Adrenal gland (tissue), 5 donors: Measurements from ENCODE around the gene PPP1R1C.

Experiments
- CTCF ChIP-seq, 6 experiments: fragments of 450-650 bp in 4 of 6; fragments of 200-600 bp in 2 of 6; sonication (generic) in 1 of 6; IDR thresholded peaks; 1 replicate in 5 of 6; 2 replicates in 1 of 6; pipeline versions ENCODE4 v1.5.1 to v1.8.0; 2016 to 2021; ENCODE audit warnings: antibody characterized with exemption in 6 of 6, mild to moderate bottlenecking in 2 of 6, moderate library complexity in 1 of 6
- POLR2A ChIP-seq, 2 donors: fragments of 450-650 bp; IDR thresholded peaks; one replicate each; pipeline ENCODE4 v1.6.1; 2017; ENCODE audit warnings: antibody characterized with exemption in 2 of 2, mild to moderate bottlenecking in 2 of 2, moderate library complexity in 1 of 2
- donor health status: DM: no; HTN: no; CAD: no.

- no peak for TF ChIP-seq CTCF (IDR thresholded peaks at IDR 0.05)
- TF ChIP-seq POLR2A (IDR thresholded peaks at IDR 0.05) = no peak
Measured at GRCh38 chr2:181959508-181959907, 26.1 kb upstream of the PPP1R1C start.
